Activated naive CD4-positive, alpha-beta T cell treated with anti-CD3 and anti-CD28 coated beads, Interleukin-2, amount 10 ng/mL, durations not matched to agents 7 days and 5 days (primary cell): ENCODE measurements around the gene FAXC.

ENCODE experiments used
- CTCF ChIA-PET: fragments of 350-600 bp; sonication (Branson Sonifier 250); formaldehyde crosslinking; loops from one replicate; lab custom pipeline; 2021; ENCODE audit warnings: antibody characterized with exemption; lab: Charles Lee
- DNase-seq: peaks from one replicate; pipeline ENCODE4 v3.0.0-alpha.2; 2020
- H3K27ac Mint-ChIP-seq: one replicate; pipeline ENCODE4 v1.8.0; 2021; ENCODE audit warnings: mild to moderate bottlenecking, moderate library complexity, mixed read lengths
- H3K27me3 Mint-ChIP-seq: one replicate; pipeline ENCODE4 v1.8.0; 2021; ENCODE audit warnings: mild to moderate bottlenecking, mixed read lengths
- H3K36me3 Mint-ChIP-seq: one replicate; pipeline ENCODE4 v1.8.0; 2021; ENCODE audit warnings: mixed read lengths
- H3K4me1 Mint-ChIP-seq: one replicate; pipeline ENCODE4 v1.8.0; 2021; ENCODE audit warnings: mixed read lengths
- H3K4me3 Mint-ChIP-seq: one replicate; pipeline ENCODE4 v1.8.0; 2021; ENCODE audit warnings: mild to moderate bottlenecking, moderate library complexity, mixed read lengths
- H3K9me3 Mint-ChIP-seq: one replicate; pipeline ENCODE4 v1.8.0; 2021; ENCODE audit warnings: mixed read lengths

FAXC gene

GRCh38 chr6:99241905-99242534 lies 107.5 kb downstream of the FAXC start:
- no peaks in the 10 kb centered on the region for H3K36me3 Mint-ChIP-seq
- no peaks in the 10 kb centered on the region for H3K4me1 Mint-ChIP-seq
- H3K9me3 Mint-ChIP-seq = no peaks in the 10 kb centered on the region
- DNase-seq = no peak
- H3K27me3 Mint-ChIP-seq = peaks cover 3% of the 10 kb centered on the region
- H3K4me3 Mint-ChIP-seq = no peak overlapping the region
- CTCF ChIA-PET = interaction anchor here (1.1 to 1.2 kb wide), 2 partner anchors 85 to 95 kb away, joined by 3 to 4 read pairs; no protein-coding TSS in a partner anchor
- H3K27ac Mint-ChIP-seq = no peak overlapping the region

GRCh38 chr6:99236010-99236409 lies 113.5 kb downstream of the FAXC start:
- Mint-ChIP-seq H3K9me3 (no peaks in the 10 kb centered on the region), H3K4me3 (no peak overlapping the region), H3K4me1 (no peaks in the 10 kb centered on the region), H3K27me3 (peaks cover 3% of the 10 kb centered on the region), H3K27ac (no peak overlapping the region), H3K36me3 (no peaks in the 10 kb centered on the region)
- CTCF ChIA-PET = no interaction called here
- DNase-seq = no peak

- Mint-ChIP-seq H3K27ac (no peak overlapping the region), H3K4me1 (no peaks in the 10 kb centered on the region), H3K36me3 (no peaks in the 10 kb centered on the region), H3K4me3 (no peak overlapping the region), H3K9me3 (no peaks in the 10 kb centered on the region), H3K27me3 (no peaks in the 10 kb centered on the region)
- DNase-seq = no peak
- CTCF ChIA-PET = no interaction called here
Observed at GRCh38 chr6:99233219-99233618, 116.3 kb downstream of the FAXC start.

GRCh38 chr6:99232056-99232455 lies 117.4 kb downstream of the FAXC start:
- H3K36me3 Mint-ChIP-seq = no peaks in the 10 kb centered on the region
- H3K27ac Mint-ChIP-seq = no peak overlapping the region
- DNase-seq = no peak
- H3K27me3 Mint-ChIP-seq = no peaks in the 10 kb centered on the region
- H3K4me1 Mint-ChIP-seq = no peaks in the 10 kb centered on the region
- H3K4me3 Mint-ChIP-seq = no peak overlapping the region
- CTCF ChIA-PET = no interaction called here
- H3K9me3 Mint-ChIP-seq = no peaks in the 10 kb centered on the region

- Mint-ChIP-seq H3K27me3 (peaks cover 3% of the 10 kb centered on the region), H3K9me3 (no peaks in the 10 kb centered on the region), H3K4me3 (no peak overlapping the region), H3K27ac (no peak overlapping the region), H3K4me1 (no peaks in the 10 kb centered on the region), H3K36me3 (no peaks in the 10 kb centered on the region)
- no peak for DNase-seq
- CTCF ChIA-PET = no interaction called here
Observed at GRCh38 chr6:99225172-99225571, 124.3 kb downstream of the FAXC start.
